CD4-positive, alpha-beta T cell treated with Interleukin-17A for 4 hours (primary cell): ENCODE results near the gene ARHGEF25.
"Not testable (repeated sequence)": the region's sequence is repeated elsewhere in the genome, so short reads cannot be mapped to it uniquely, and the experiment has no call there.

Experiments
- DNase-seq: peaks from one replicate; pipeline ENCODE4 v3.0.0-alpha.2; 2020; ENCODE audit warnings: mixed read lengths

Gene ARHGEF25

DNA sequence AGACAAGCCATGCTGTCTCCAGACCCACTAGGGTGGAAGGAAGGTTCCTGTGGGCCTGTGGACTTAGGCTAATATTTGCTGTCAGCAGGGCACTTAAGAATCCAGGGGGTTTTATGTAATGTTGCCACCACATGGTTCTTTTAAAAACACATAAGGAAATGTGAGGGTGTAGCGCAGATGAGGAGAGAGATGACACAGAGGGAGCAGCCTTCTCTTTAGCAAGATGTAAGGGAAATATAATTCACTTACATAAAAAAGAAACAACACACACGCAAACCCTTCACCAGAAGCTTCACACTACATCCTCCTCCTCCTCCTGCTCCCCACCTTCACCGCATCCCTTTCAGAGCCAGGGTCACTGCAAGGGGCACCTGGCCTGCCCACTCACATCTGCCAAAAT lies 25.1 kb upstream of the ARHGEF25 start:
- no peak for DNase-seq

DNA sequence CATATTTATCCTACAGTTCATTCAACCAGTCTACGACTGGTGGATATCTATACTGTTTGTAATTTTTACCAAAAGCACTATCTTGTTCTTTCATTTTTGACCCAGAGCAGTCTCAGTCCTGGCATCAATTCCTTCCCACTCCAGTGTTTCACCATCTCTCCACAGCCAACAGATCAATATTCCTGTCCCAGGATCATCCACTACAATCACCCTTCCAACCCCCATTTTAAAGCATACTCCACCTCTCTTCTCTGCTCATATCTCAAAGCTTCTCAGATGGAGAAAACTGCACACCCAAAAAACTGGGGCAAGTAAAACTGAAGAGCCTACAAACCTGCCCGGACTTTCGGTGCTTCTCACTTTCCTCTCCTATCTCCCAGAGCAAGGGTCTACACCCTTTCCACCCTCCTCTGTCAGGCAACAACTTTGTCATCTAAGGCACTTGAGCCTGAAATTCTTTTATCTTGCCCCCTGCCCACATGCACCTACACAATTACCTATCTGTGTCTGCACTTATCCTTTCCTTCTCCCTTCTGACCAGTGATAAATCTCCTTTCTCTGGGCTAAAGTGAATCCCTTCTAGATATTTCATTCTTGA lies 24.3 kb upstream of the ARHGEF25 start:
- no peak for DNase-seq

DNA sequence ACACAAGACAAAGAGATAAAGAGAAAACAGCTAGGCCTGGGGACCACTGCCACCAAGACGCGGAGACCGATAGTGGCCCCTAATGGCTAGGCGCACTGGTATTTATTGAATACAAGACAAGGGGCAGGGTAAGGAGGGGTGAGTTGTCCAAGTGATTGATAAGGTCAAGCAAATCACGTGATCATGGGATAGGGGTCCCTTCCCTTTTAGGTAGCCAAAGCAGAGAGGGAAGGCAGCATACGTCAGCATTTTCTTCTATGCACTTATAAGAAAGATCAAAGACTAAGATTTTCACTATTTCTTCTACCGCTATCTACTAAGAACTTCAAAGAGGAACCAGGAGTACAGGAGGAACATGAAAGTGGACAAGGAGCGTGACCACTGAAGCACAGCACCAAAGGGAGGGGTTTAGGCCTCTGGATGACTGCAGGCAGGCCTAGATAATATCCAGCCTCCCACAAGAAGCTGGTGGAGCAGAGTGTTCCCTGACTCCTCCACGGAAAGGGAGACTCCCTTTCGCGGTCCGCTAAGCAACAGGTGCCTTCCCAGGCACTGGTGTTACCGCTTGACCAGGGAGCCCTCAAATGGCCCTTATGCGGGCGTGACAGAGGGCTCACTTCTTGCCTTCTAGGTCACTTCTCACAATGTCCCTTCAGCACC lies 22.2 kb upstream of the ARHGEF25 start:
- not testable (repeated sequence) for DNase-seq

DNA sequence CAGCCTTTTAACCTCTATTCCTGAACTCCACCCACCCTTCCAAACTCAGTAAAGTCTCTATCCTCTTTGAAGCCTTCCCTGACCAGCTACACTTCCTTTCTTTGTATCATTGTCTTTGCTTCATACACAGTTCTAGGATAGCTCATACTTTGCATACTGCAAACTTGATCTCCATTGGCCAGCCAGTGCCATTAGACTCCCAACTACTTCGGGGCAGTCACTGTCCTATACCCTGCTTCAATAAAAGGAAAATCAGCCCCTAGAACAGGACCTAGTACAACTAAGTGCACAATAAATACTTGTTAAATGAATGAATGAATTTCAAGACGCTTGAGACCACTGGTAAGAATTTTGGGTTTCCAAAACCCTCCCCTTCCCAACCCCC lies 20.8 kb upstream of the ARHGEF25 start:
- DNase-seq = no peak

DNA sequence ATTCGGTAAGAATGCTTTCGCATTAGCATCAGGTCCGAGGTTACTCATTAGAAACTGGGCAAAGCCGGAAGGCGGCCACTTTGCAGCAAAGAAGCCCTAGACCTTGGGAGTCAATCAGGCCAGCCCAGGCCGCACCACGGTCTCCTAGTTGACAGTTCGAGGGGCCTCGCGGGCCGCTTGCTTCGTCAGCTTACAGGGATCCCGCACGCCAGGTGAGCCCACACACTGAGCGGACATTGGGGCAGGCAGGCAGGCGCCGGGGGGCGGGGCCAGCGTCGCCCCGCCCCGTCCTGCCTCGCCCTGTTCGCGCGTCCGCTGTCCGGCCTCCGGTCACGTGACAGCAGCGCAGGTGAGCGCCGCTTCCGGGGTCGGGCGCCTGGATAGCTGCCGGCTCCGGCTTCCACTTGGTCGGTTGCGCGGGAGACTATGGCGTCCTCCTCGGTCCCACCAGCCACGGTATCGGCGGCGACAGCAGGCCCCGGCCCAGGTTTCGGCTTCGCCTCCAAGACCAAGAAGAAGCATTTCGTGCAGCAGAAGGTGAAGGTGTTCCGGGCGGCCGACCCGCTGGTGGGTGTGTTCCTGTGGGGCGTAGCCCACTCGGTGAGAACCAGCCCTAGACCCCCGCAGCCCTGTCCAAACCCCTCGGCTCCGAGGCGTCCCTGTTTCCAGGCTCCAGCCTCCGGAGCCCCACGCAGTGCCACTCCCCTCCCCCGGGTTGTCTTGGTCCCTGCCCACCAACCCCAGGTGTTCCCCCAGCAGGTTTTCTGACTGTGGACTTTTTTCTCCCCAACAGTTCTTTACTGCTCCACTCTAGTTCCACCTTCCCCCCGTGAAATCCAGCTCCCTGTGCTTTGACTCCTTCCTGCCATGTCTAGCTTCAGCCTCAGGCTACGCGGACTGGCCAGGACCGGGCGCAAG lies 20.1 kb upstream of the ARHGEF25 start, which contains the start of gene PIP4K2C:
TSS of gene PIP4K2C (plus strand) at position 329 of the 918 bp plus-strand sequence. CDS start at position 427, 98 bp downstream.
- DNase-seq = peak; percentile 84

DNA sequence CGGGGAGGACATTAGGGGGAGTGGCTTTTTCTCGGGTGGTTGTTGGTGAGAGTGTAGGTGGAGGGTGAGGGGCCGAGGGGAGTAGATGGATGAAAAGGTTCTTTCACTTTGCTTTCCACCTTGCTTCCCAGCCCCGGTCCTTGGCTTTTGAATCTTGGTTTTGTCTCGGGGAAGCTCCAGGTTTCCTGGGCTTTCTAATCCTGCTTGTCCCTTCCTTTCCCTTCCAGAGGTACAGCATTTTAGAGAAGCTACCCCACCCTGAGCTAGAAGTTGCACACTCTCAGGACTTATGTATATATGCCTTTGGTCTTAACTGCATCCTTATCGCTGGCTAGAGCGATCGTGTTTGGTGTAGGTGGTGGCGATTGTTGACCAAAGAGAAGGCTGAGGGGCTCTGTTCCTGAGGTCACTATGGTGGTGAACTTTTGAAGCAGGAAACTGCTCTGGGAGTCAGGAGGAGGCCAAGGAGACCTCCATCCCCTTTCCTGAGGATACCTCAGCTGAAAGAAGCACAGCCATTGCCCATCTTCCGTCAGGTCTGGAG lies 19.4 kb upstream of the ARHGEF25 start:
- no peak for DNase-seq

DNA sequence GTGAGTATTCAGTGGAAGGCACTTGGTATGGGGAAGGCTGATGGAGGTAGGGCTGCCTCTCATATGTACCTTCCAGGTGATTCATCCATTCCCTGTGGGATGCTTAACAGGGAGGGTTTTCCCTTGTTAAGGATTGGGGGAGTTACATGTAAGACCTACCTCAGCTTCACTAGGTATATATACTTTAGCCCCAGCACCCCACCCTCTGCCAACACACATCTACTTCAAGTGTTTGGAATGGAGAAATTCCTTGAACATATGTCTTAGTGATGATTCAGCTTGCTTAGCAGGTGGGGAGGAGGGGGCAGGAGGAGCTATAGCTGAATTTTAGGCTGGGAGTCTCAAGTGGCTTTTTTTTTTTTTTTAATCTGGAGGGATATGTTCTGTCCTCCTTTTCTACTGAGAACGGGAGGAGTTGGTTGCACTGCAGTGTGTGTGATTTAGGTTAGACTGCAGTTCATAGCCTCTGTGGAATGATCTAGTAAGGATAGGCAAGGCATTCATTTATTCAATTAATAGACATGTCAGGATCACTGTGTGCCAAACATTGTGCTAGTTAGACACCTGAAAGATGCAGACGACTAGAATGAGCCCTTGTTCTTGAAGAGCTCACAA lies 18.6 kb upstream of the ARHGEF25 start:
- DNase-seq = no peak

DNA sequence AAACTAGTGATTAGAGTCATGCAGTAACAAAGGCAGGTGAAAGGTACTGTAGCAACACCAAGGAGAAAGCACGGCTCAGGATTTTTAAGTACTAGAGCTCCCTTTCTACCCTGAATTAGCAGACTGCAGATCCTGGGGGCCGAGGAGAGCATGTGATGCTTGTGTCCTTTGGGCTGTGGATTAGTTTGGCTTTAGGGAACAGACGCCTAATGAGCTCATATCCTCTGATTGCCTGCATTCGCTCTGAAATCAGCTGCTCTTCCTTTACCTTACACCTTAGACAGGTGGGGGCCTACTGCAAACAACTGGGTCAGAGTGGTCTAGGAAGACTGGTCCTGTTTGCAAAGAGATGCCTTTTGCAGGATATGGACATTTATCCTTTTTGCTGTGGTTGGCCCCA lies 18.0 kb upstream of the ARHGEF25 start:
- DNase-seq = no peak

DNA sequence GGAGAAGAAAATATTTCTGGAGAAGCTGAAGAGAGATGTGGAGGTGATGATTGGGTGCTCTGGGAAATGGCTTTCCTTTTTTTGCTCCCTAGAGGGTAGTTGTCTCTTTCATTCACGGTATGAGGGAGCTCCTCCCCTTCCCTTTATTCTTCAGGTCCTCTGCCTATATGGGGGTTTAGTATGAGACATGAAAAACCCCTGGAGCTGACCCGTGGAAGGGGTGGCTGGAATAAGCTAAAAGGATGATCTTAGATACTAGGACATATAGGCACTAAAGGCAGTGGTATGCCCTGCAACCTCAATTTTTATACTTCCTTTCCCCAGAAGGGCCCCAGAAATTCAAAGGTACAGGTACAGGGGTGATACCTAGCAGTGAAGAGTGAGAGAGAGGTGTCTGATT lies 10.8 kb upstream of the ARHGEF25 start:
- DNase-seq = no peak

DNA sequence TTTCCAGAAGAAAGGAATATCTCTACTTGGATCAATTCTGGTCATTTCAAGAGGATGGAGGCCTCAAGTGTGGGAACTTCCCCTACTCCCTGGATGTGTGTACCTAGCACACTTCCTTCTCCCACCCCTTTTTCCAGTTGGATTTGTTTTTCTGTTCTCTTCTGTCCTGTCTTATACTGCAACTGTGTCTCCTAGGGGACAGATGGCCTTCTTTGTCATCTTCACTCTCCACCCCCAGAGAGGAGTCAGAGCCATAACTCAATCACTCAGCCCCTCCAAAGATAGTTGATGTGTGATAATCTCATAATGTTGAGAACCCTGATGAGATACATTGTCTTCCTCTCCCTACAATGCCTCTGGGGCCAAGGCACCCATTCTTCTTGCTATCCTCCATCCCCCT lies 8.7 kb upstream of the ARHGEF25 start:
- no peak for DNase-seq

DNA sequence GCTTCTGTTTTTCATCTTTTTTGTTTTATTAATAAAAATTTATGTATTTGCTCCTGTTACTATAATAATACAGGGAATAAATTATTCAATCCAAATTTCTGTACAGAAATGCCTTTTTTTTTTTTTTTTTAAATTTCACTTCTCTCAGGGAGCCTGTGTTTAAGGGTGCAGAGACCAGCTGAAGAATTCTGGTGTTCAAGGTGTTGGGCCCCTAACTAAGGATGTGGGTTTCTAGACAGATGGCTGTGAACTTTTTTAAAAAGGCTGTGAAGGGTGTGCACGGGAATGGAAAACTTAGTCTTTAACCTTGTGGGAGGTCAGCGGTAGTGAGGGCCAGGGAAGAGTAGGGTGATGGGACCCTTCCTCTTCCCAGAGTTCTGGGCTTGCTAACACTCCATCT lies 7.9 kb upstream of the ARHGEF25 start:
- no peak for DNase-seq

DNA sequence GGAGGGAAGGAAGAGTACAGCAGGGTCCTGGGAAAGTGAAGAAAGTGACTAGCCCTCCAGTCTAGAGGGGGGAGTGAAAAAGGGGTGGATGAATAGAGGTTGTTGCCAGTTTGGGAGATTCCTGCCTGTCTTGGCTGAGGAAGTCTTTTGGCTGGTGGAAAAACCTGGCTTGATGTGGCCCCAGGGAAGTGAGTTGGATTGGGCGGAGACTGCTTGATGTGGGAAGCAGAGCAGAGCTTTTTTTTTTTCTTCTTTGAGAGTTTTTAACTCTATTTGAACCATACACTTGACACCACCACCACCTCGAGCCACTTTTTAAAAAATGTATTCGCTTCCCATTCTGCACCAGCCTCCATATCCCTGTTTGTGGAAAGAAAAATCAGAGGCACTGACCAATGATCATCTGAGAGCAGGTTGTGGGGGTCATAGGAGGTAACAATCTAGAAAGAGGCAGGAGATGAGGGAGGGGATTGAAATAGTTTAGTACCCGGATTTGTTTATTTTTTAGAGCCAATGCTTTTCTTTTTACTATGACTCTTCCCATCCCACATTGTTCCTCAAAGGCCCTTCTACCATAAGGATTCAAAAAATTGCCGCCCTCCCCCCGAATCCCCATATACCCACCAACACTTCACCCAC lies 7.3 kb upstream of the ARHGEF25 start:
- no peak for DNase-seq

DNA sequence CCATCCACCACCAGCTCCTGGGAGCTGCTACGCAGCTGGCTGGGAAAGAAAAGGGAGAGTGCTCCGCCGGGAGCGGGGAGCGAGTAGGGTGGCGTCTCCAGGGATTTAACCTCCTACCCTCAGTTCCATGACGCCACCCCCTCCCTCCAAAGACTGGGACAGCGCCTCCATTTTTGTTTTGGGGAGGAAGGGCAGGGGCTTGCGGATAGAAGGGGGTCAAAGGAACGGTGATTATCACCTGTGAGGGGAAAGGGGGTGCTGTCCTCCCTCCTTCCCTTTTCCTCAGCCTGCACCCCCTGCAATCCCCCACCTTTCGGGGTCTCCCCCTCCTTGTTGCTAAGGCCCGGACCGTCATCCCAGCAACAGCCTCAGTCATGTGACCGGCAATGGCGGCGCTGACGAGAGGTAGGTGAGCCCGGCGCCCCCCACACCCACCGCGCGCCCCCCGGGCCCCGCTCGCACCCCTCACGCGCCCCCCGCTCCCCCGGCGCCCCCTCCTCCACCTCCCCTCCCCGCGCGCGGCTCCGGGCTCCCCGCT lies 6.7 kb upstream of the ARHGEF25 start, which contains the start of gene DTX3:
TSS of gene DTX3 (plus strand) at position 371 of the 538 bp plus-strand sequence. CDS start 1,694 bp downstream, outside the sequence.
- DNase-seq = peak; percentile 49

DNA sequence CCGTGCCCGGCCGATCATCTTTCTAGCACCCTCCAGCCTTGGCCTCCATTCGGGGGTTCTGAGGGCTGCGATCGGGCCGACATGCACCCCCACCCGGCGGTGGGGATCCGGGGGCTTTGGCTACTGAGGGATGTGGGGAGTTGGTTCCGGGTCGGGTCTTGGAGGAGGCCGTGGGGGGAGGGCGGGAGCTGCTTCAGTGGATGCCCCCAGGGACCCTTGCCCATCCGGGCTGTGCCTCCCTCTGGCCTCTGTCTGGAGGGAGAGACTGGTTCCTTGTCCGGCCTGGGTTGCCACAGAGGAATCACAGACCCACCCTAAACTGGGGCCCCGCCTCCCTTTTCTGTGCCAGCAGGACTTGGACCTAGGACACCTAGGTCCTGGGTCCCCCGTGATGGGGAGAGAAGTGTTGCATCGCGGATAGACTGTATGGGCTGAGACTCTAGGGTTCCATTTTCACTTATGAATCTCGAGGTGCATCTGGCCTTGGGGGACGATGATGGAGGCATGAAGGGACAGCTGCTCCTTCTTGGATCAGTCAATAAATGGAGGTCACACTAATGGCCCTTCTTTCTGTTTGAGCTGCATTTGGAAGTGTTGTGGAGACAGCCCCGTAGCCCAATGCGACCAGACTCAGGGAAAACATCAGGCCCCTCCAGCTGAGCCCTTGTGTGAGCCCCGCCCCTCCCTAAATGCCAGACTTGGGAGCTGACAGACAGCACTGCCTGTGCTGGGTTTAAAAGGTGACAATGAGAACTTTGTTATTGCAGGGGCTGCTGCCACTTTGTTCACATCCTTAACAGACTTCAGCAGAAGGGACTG lies 6.0 kb upstream of the ARHGEF25 start:
- DNase-seq = no peak

DNA sequence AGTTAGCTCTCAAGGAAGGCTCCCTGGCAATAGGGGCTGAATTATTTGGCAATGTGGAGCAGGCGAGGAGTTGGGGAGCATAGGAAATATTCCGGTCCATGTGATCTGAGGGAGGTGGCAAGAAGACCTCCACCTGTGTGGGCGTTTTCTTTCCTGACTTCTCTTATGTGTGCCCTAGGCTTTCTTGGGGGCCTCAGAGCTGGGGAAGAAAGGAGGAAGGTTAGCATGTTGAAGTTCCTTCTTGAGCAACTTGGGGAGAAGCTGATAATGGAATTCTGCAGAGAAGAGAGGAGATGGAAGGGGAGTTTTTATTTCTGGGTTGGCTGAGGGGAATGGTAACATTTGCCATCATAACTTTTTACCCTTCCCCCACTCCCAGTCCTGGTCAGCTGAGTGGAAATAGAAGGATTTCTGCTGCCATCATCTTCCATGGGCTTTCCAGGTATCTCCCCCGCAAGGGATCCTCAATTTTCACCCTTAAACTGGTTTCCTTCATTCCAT lies 5.4 kb upstream of the ARHGEF25 start:
- DNase-seq = no peak

DNA sequence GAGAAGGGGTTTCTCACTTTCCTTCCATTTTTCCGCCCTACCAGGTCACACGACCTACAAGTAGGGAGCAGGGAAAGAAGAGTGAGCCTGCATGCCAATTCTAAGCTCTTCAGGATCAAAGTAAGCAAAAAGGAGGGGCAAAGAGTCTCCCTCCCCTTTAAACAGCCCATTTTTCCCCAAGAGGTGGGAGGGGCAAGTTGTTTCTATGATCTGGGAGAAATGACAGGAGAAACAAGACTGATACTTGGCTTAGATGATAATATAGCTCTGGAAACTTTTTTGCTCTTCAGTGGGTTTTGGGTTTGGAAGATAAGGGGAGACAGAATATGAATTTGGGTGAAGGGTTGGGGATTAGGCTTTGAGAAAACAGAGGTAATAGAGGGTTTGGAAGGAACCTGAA lies 4.8 kb upstream of the ARHGEF25 start:
- no peak for DNase-seq

DNA sequence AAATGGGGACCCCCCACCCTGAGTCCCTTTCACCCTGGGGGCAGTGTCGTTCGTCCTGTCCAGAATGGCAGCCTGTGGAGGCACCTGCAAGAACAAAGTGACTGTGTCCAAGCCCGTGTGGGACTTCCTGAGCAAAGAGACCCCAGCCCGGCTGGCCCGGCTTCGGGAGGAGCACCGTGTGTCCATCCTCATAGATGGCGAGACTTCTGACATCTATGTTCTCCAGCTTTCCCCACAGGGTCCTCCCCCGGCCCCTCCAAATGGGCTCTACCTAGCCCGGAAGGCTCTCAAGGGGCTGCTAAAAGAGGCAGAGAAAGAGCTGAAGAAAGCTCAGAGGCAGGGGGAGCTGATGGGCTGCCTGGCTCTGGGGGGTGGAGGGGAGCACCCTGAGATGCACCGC lies 4.4 kb upstream of the ARHGEF25 start:
- DNase-seq = no peak

DNA sequence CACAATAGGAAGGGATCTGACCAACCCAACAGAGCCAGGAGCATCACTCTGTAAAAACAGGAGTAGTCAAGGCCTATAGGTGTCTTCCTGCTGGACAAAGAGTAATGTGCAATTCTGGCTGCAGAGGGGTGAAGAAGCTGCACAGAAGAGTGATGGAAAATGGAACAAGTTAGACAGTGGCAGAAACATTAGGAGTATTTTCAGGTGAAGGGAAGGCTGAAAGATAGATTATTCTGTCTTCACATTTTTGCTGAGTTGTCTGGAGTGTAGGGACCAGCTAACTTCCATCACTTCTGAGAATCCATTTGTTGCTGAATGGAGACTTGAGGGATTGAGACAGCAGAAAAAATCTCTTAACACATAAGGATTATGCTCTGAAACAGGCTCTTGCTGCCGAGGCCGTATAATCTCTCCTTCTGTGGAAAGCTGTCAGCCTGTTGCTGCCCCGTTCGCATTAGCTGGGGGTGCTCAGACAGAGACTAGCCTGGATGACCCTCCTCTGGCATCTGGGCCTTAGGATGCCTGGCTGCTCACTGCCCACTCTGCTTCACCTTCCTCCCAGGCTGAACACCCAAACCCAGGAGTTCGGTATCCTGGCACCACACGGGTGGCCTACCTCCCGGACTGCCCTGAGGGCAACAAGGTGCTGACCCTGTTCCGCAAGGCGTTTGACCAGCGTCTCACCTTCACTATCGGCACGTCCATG lies 3.1 kb upstream of the ARHGEF25 start:
- DNase-seq = no peak

DNA sequence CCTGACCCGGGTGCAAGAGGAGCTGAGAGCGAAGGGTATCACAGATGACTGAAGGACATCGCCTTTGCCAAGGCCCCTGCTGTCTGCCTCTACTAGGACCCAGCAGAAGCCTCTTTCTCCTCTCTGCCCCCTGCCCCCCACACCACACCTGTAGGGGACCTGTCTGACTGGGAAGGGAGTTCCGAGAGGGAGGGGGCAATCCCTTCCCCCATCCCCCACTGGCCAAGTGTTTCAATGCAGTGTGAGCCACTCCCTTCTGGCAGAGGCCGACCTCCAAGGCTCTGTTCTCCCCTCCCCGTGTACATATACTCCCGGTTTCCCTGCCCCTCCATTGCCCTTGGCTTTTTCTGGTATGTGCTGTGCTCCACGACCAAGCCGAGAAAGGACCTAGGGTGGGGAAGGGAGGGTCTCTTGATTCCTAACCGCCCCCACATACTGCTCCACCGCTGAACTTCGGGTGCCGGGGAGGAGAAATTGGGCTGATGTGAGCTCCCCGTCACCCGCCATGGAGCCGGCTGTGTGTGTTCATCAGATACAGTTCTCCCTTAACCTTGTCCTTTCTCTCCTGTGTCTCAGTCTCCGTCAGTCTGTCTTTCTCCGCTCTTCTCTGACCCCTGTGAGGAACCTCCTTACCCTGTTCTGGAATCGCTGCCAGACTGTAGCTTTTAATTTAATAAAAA lies 2.0 kb upstream of the ARHGEF25 start:
- no peak for DNase-seq
